ENCODE results near the gene PIK3R5.

Gene PIK3R5

DNA sequence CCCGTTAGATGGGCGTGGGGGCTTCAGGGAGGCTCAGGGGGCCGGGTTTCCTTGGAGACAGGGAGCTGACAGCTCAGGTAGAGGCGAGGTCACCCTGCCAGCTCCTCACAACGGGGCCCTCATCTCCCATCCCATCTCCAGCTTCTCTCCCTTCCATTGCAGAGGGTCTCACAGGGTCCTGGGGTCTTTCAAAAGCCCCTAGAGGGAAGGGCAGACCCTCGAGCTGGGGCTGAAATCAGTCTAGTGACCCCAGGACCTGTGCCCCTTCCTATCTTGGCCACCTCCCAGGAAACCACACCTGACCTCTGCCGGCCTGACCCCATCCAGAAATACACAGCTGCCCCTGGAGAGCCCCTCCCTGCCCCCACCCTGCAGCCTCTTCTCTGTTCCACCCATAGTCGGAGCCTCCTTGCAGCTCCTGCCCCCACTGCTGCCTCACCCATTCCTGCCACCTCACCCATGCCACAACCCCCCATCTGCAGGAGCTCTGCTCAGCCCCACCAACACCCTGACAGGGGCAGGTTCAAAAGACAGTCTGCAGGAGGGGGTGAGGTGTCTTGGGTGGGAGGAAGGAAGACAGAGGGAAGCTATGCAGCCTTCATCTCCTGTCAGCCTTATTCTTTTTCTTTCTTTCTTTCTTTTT is 23.4 kb downstream of the PIK3R5 start:
- DNase-seq = no peak
- H3K36me3 ChIP-seq (replicated peaks) = no peaks in the 10 kb centered on the region
- no peak overlapping the region for H3K4me3 ChIP-seq (ENCODE audit: low read depth, low read length)
- TF ChIP-seq, protein P1, sequence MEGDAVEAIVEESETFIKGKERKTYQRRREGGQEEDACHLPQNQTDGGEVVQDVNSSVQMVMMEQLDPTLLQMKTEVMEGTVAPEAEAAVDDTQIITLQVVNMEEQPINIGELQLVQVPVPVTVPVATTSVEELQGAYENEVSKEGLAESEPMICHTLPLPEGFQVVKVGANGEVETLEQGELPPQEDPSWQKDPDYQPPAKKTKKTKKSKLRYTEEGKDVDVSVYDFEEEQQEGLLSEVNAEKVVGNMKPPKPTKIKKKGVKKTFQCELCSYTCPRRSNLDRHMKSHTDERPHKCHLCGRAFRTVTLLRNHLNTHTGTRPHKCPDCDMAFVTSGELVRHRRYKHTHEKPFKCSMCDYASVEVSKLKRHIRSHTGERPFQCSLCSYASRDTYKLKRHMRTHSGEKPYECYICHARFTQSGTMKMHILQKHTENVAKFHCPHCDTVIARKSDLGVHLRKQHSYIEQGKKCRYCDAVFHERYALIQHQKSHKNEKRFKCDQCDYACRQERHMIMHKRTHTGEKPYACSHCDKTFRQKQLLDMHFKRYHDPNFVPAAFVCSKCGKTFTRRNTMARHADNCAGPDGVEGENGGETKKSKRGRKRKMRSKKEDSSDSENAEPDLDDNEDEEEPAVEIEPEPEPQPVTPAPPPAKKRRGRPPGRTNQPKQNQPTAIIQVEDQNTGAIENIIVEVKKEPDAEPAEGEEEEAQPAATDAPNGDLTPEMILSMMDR (IDR thresholded peaks at IDR 0.05; ENCODE audit: low read depth, low read length, missing control alignments) = no peak
- no peaks in the 10 kb centered on the region for H3K27me3 ChIP-seq (replicated peaks)
- H3K27ac ChIP-seq = no peak overlapping the region
- in situ Hi-C loops (cut with HindIII; ENCODE audit: low pct_ligation_motif_present, low sequenced_read_pairs) = no loop called here

DNA sequence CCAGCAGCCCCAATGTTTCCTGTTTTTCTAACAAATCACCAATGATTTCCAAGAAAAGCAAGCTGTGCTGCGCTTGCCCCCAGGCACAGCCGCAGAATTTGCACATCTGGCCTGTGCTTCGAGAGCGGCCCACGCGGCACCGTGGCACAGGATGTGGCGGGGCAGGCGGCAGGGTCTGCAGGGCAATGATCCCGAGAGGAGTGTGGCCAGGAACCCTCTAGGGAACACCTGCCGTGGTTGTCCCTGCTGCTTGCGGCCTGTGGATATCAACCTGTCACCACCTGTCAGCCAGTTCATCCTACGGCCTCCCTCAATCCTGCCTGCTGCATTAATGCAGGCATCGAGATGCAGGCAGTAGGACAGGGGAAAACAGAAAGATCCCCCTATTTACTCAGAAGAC is 24.0 kb downstream of the PIK3R5 start:
- Histone ChIP-seq H3K4me3 (ENCODE audit: low read depth, low read length) (no peak overlapping the region), H3K27me3 (replicated peaks) (no peaks in the 10 kb centered on the region), H3K27ac (no peak overlapping the region), H3K36me3 (replicated peaks) (no peaks in the 10 kb centered on the region)
- in situ Hi-C loops (cut with HindIII; ENCODE audit: low pct_ligation_motif_present, low sequenced_read_pairs) = no loop called here
- TF ChIP-seq, protein P1 (IDR thresholded peaks at IDR 0.05; ENCODE audit: low read depth, low read length, missing control alignments) = no peak
- DNase-seq = no peak

DNA sequence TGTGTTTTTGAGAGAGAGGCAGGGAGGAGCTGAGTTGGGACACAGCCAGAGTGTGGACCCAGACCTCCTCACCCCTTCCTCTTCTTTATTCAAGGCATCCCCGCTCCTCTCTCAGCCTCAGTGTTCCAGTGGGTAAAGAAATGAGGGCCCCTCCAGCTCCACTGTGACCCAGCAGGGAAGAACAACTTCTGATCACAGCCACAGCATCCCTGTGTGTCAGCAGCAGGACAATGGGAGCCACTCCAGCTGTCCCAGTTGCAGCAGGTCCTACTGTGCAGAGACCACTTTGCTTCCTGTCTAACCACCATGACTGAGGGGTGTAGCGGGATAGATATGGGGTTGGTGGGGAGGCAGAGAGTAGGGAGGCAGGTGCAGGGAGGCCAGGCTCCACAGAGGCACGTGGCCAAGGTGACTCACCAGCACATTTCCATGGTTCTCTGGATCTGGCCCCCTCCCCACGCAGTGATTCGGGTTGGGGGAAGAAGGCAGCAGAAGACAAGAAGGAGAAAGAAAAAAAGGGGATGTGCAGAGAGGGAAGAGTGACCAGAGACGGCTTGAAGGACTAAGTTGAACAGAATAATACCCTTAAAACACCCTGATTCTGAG is 24.5 kb downstream of the PIK3R5 start:
- Histone ChIP-seq H3K27me3 (replicated peaks) (no peaks in the 10 kb centered on the region), H3K27ac (no peak overlapping the region), H3K4me3 (ENCODE audit: low read depth, low read length) (no peak overlapping the region), H3K36me3 (replicated peaks) (no peaks in the 10 kb centered on the region)
- TF ChIP-seq, protein P1 (IDR thresholded peaks at IDR 0.05; ENCODE audit: low read depth, low read length, missing control alignments) = no peak
- no peak for DNase-seq
- in situ Hi-C loops (cut with HindIII; ENCODE audit: low pct_ligation_motif_present, low sequenced_read_pairs) = no loop called here

DNA sequence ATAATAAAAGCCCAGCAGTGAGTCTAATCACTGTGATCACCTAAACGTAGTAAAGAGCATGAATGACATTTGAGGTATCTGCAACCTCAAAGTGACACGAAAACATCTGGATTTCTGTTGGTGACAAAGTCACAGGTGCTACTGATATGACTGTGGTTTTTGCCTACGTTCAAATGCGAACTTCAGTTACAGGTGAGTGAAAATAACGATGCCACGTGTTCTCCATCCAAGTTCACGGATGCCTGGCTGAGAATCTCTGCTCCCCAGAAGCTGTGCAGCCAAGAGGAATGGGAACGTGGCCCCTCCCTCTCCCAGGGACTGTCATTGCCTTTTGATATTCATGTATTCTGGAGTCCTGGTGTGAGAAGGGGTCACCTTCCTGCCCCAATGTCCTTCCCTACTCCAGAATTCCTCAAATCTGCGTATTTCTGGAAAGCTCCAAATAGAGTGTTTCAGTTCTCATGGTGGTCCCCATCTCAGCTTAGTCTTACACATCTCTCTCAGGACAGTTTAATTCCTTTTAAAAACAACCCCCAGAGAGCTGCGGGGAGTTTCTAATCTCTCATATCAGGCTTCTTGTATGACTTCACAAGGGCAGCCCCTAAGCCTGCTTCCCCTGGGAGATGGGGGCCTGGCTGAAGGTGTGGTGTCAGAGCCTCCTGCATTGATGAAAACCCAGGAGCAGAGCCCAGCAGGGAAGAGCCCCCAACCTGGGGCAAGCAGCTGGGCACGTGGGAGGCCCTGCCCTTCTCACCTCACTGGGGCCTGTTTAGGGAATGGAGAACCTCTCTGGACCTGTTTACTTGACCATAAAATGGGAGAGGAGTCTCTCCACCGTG is 25.8 kb downstream of the PIK3R5 start:
- no peak for DNase-seq
- TF ChIP-seq, protein P1 (IDR thresholded peaks at IDR 0.05; ENCODE audit: low read depth, low read length, missing control alignments) = no peak
- H3K27me3 ChIP-seq (replicated peaks) = no peaks in the 10 kb centered on the region
- no peak overlapping the region for H3K4me3 ChIP-seq (ENCODE audit: low read depth, low read length)
- H3K27ac ChIP-seq = no peak overlapping the region
- in situ Hi-C loops (cut with HindIII; ENCODE audit: low pct_ligation_motif_present, low sequenced_read_pairs) = no loop called here
- H3K36me3 ChIP-seq (replicated peaks) = no peaks in the 10 kb centered on the region

DNA sequence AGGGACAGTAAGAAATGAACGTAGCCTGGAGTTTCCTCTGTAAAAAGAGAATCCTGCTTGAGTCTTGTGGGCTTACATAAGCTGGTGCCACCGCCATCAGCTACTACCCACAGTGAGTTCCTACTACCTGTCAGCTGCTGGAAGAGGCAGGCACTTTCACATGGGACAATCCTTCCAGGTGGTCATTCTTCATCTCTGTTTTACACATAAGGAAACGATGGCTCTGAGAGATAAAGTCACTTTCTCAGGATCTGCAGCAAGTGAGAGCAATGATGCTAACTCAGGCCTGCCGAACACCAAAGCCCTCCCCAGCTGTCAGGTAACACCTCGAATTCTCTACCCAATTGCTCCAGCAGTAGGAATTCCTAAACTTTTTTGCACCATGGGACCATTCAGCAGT is 26.6 kb downstream of the PIK3R5 start:
- TF ChIP-seq, protein P1 (IDR thresholded peaks at IDR 0.05; ENCODE audit: low read depth, low read length, missing control alignments) = no peak
- no peaks in the 10 kb centered on the region for H3K27me3 ChIP-seq (replicated peaks)
- in situ Hi-C loops (cut with HindIII; ENCODE audit: low pct_ligation_motif_present, low sequenced_read_pairs) = no loop called here
- H3K36me3 ChIP-seq (replicated peaks) = no peaks in the 10 kb centered on the region
- no peak for DNase-seq
- H3K27ac ChIP-seq = no peak overlapping the region
- H3K4me3 ChIP-seq (ENCODE audit: low read depth, low read length) = no peak overlapping the region
